MM.1S (cell line): Measurements from ENCODE around the gene STIM1.

Experiments used
- CTCF ChIP-seq: fragments of 300-600 bp; sonication (generic); IDR thresholded peaks from 2 replicates; pipeline ENCODE4 v1.5.1; 2016; ENCODE audit warnings: antibody characterized with exemption, low read length, mixed read lengths
- EZH2phosphoT487 ChIP-seq: fragments of 300-600 bp; sonication (generic); IDR thresholded peaks from 2 replicates; pipeline ENCODE4 v1.6.1; 2018; ENCODE audit warnings: antibody characterized with exemption, low read length

- TF ChIP-seq EZH2phosphoT487, result no peak
- no peak for TF ChIP-seq CTCF
Measured at GRCh38 chr11:4093519-4094347, 238.3 kb downstream of the STIM1 start.
